AG08396 (cell line): Measurements from ENCODE around the gene CDV3.

Source experiments
- DNase-seq: peaks from one replicate; pipeline ENCODE4 v3.0.0; 2012; ENCODE audit warnings: low spot score, mixed read lengths

CDV3 gene

GRCh38 chr3:133606902-133607301 is 33.4 kb downstream of the CDV3 start:
- no peak for DNase-seq

- DNase-seq: no peak
These were observed 34.3 kb downstream of the CDV3 start for GRCh38 chr3:133607816-133608215.

- DNase-seq: no peak
These were observed 34.9 kb downstream of the CDV3 start for GRCh38 chr3:133608388-133608787.

- no peak for DNase-seq
These were observed 36.5 kb downstream of the CDV3 start for GRCh38 chr3:133610031-133610430.

DNA sequence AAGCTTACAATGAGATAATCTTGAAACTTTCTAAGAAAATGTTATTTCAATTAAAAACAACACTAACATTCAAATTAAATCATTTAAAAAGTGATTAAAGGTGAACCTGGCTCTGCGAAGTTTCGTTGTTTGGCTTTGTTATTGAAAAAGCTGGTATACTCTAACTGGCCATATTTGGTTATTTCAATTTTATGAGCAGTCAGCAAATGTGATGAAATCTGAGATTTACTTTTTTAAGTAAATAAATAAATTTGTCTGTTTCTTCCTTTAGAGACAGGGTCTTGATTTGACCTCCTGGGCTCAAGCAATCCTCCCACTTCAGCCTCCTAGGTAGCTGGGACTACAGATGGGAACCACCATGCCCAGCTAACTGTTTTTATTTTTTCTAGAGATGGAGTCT is 38.0 kb downstream of the CDV3 start:
- DNase-seq: no peak

DNA sequence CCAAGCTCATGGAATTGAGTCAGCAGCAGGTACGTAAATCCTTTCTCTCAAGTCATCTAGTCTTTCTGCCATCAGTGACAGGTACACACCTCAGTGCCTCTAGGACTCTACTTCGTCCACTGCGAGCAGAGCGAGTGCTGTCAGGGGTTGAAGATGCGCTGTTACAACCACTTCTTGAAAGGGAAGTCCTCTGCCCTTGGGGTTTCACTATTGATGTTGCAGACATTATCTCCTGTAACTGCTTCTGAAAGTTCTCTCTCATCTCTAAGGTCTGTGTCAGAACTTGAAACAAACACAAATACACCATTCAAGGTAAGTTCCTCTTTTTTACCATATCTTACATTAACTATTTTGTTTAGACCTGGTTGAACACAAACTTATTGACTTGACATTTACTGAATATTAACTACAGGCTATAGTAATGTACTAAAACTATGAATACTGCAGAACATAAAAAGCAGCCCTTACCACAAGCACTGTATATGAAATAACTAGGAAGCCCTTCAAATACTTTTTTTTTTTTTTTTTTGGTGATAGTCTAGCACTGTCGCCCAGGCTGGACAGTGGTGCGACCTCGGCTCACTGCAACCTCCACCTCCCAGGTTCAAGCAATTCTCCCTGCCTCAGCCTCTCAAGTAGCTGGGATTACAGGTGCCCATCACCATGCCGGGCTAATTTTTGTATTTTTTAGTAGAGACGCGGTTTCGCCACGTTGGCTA is 46.7 kb downstream of the CDV3 start:
- no peak for DNase-seq

- no peak for DNase-seq
These were observed 54.3 kb downstream of the CDV3 start for GRCh38 chr3:133627789-133628188.

- no peak for DNase-seq
These were observed 55.7 kb downstream of the CDV3 start for GRCh38 chr3:133629146-133629545.

DNA sequence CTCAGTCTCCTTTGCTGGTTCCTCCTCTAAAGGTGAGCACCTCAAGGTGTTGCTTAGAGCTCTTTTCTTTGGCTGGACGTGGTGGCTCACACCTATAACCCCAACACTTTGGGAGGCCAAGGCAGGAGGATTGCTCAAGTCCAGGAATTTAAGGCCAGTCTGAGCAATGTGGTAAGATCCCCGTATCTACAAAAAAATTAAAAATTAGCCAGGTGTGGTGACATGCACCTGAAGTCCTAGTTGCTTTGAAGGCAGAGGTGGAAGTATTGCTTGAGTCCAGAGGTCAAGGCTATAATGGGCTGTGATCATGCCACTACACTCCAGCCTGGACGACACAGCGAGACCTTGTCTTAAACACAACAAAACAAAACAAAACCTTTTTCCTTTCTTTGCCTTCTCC is 60.0 kb downstream of the CDV3 start:
- DNase-seq: no peak
